ENCODE measurements around the gene ZMYM4.

Gene ZMYM4

DNA sequence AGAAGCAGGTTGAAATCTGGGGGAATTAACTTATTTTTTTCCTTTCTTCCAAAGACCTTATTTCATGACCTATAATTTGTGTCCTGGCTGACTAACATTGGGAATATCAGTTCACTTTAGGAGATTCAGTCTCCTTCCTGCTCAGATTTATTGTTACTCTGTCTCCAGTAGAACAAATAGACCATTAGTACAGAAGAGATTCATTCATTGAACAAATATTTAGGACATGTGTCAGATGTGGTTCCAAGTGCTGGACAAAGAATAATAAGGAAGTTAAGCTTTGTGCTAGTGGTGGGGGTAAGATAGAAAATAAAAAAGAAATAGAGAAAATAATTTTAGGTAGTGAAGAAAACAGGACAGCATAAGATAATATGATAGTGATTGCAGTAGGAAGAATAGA is 20.3 kb downstream of the ZMYM4 start:
- Histone ChIP-seq H3K27ac (replicated peaks) (no peak overlapping the region), H3K4me3 (replicated peaks; ENCODE audit: insufficient read depth, low read length) (no peak overlapping the region), H3K27me3 (ENCODE audit: insufficient read depth, poor library complexity, severe bottlenecking) (no peaks in the 10 kb centered on the region)
- DNase-seq (ENCODE audit: low read depth in 1 of 2, low spot score in 1 of 2): no peak
- no peak for TF ChIP-seq GABPA (IDR thresholded peaks at IDR 0.05; ENCODE audit: low read depth)
- TF ChIP-seq POLR2AphosphoS5 (IDR thresholded peaks at IDR 0.05; ENCODE audit: low read depth): no peak

DNA sequence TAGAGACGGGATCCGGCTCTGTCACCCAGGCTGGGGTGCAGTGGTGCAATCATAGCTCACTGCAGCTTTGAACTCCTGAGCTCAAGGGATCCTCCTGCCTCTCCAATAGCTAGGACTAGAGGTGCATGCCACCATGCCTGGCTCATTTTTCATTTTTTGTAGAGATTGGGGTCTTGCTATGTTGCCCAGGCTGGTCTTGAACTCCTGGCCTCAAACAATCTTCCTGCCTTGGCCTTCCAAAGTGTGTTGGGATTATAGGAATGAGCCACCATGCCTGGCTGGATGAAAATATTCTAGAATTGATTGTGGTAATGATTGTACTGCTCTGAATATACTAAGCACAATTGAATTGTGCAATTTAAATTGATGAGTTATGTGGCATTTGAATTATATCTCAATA is 21.9 kb downstream of the ZMYM4 start:
- TF ChIP-seq POLR2AphosphoS5 (IDR thresholded peaks at IDR 0.05; ENCODE audit: low read depth) (no peak), SPI1 (IDR thresholded peaks at IDR 0.05; ENCODE audit: borderline replicate concordance, low read depth) (no peak), GABPA (IDR thresholded peaks at IDR 0.05; ENCODE audit: low read depth) (no peak)
- TF ChIP-seq, protein P1, sequence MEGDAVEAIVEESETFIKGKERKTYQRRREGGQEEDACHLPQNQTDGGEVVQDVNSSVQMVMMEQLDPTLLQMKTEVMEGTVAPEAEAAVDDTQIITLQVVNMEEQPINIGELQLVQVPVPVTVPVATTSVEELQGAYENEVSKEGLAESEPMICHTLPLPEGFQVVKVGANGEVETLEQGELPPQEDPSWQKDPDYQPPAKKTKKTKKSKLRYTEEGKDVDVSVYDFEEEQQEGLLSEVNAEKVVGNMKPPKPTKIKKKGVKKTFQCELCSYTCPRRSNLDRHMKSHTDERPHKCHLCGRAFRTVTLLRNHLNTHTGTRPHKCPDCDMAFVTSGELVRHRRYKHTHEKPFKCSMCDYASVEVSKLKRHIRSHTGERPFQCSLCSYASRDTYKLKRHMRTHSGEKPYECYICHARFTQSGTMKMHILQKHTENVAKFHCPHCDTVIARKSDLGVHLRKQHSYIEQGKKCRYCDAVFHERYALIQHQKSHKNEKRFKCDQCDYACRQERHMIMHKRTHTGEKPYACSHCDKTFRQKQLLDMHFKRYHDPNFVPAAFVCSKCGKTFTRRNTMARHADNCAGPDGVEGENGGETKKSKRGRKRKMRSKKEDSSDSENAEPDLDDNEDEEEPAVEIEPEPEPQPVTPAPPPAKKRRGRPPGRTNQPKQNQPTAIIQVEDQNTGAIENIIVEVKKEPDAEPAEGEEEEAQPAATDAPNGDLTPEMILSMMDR (IDR thresholded peaks at IDR 0.05; ENCODE audit: insufficient read depth, low read length): no peak
- TF ChIP-seq, protein P2, sequence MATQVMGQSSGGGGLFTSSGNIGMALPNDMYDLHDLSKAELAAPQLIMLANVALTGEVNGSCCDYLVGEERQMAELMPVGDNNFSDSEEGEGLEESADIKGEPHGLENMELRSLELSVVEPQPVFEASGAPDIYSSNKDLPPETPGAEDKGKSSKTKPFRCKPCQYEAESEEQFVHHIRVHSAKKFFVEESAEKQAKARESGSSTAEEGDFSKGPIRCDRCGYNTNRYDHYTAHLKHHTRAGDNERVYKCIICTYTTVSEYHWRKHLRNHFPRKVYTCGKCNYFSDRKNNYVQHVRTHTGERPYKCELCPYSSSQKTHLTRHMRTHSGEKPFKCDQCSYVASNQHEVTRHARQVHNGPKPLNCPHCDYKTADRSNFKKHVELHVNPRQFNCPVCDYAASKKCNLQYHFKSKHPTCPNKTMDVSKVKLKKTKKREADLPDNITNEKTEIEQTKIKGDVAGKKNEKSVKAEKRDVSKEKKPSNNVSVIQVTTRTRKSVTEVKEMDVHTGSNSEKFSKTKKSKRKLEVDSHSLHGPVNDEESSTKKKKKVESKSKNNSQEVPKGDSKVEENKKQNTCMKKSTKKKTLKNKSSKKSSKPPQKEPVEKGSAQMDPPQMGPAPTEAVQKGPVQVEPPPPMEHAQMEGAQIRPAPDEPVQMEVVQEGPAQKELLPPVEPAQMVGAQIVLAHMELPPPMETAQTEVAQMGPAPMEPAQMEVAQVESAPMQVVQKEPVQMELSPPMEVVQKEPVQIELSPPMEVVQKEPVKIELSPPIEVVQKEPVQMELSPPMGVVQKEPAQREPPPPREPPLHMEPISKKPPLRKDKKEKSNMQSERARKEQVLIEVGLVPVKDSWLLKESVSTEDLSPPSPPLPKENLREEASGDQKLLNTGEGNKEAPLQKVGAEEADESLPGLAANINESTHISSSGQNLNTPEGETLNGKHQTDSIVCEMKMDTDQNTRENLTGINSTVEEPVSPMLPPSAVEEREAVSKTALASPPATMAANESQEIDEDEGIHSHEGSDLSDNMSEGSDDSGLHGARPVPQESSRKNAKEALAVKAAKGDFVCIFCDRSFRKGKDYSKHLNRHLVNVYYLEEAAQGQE (IDR thresholded peaks at IDR 0.05; ENCODE audit: insufficient replicate concordance, low read depth): no peak
- Histone ChIP-seq H3K4me3 (replicated peaks; ENCODE audit: insufficient read depth, low read length) (no peak overlapping the region), H3K27ac (replicated peaks) (no peak overlapping the region), H3K27me3 (ENCODE audit: insufficient read depth, poor library complexity, severe bottlenecking) (no peaks in the 10 kb centered on the region)
- DNase-seq (ENCODE audit: low read depth in 1 of 2, low spot score in 1 of 2): no peak

DNA sequence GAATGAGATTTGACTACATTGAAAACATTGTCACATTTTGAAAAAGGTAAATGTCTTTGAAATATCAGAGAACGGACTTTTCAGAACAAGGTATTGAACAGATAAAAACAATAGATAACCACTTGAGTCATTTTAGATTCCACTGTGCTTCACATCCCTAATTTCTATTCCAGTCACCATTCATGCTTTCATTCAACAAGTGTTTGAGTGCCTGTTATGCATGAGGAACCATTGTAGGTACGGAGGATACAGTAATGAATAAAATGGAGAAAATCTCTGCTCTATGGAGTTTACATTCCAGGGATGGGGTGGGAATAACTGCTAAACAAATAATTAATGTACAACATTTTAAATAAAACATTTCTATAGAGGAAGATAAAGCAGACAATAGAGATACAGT is 26.3 kb downstream of the ZMYM4 start:
- no peak for DNase-seq (ENCODE audit: low read depth in 1 of 2, low spot score in 1 of 2)
- TF ChIP-seq, protein P1 (IDR thresholded peaks at IDR 0.05; ENCODE audit: insufficient read depth, low read length): no peak
- no peak for TF ChIP-seq POLR2AphosphoS5 (IDR thresholded peaks at IDR 0.05; ENCODE audit: low read depth)

DNA sequence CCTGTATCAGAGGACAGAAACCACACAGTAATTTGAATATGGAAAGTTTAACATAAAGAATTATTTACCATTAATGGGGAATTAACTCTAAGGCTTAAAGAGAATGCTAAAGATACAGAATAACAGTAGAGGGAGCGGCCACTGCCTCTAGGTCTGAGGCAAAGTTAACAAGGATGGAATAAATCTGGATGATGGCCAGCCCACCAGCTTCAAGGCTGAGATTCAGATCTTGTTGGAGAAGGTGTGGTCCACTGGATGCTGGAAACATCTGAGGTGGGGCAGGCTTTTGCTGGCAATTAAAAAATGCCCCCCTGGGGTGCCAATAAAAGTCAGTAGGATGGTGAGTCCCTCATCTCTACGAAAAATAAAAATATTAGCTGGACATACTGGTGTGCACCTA is 29.4 kb downstream of the ZMYM4 start:
- Histone ChIP-seq H3K4me3 (replicated peaks; ENCODE audit: insufficient read depth, low read length) (no peak overlapping the region), H3K27me3 (ENCODE audit: insufficient read depth, poor library complexity, severe bottlenecking) (no peaks in the 10 kb centered on the region), H3K27ac (replicated peaks) (no peak overlapping the region)
- no peak for DNase-seq (ENCODE audit: low read depth in 1 of 2, low spot score in 1 of 2)
- TF ChIP-seq SPI1 (IDR thresholded peaks at IDR 0.05; ENCODE audit: borderline replicate concordance, low read depth) (no peak), GABPA (IDR thresholded peaks at IDR 0.05; ENCODE audit: low read depth) (no peak), POLR2AphosphoS5 (IDR thresholded peaks at IDR 0.05; ENCODE audit: low read depth) (no peak)
- TF ChIP-seq, protein P1 (IDR thresholded peaks at IDR 0.05; ENCODE audit: insufficient read depth, low read length): no peak
- TF ChIP-seq, protein P2 (IDR thresholded peaks at IDR 0.05; ENCODE audit: insufficient replicate concordance, low read depth): no peak

More for the DNA sequence above, 26.3 kb downstream of the ZMYM4 start:
- no peak overlapping the region for H3K4me3 ChIP-seq (replicated peaks; ENCODE audit: insufficient read depth, low read length)
- H3K27me3 ChIP-seq (ENCODE audit: insufficient read depth, poor library complexity, severe bottlenecking): no peaks in the 10 kb centered on the region
- H3K27ac ChIP-seq (replicated peaks): no peak overlapping the region
